Tibial nerve (tissue), 3 donors: ENCODE data around the gene LGALS9B.
"Not testable (repeated sequence)": the region's sequence is repeated elsewhere in the genome, so short reads cannot be mapped to it uniquely, and the experiment has no call there.

Experiments used
- POLR2A ChIP-seq, 2 donors: fragments of 450-650 bp; IDR thresholded peaks; one replicate each; pipeline ENCODE4 v1.6.1; 2017; ENCODE audit warnings: antibody characterized with exemption in 2 of 2, mild to moderate bottlenecking in 2 of 2, moderate library complexity in 2 of 2
- TF ChIP-seq, protein P1 (sequence below), 5 experiments: fragments of 200-600 bp in 3 of 5; fragments of 450-650 bp in 2 of 5; sonication (generic) in 3 of 5; IDR thresholded peaks; one replicate each; pipeline ENCODE4 v1.5.1; 2016 to 2019; ENCODE audit warnings: antibody characterized with exemption in 5 of 5, mild to moderate bottlenecking in 3 of 5, moderate library complexity in 2 of 5

DNA sequence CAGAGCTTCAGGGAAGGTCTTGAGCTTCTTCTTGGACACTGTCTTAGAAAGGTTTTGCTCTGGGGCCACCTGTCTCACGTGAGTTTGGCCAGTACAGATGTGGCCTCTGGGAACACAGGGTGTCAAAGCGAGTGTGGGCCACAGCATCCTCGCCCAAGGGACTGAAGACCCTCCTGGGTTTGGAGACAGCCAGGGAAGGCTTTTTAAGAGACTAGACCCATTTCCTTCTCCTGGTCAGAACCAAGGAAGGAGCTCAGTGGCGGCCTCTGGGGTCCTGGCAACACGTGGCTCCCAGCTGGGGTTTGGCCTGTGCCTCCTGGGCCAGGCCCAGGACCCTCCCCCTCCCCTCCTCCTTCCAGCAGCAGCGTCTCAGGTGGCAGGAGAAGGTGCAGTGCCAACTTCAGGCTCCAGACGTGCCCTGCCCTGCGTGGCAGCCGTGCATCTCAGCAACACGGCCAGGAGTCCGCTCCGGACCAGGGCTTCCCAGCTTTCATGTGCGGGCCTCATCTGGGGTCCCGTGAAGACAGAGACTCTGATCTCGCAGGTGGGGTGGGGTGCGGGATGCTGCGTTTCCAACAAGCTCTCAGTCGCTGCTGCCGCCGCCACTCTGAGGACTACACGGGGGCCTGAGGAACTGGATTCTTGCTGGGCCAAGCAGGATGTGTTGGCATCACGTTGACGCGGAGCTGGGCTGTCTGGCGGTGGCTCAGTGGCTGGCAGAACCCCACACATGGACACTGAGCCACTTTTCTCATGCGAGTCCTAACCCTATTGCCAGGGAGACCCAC is 19.6 kb downstream of the LGALS9B start:
- TF ChIP-seq, protein P1, sequence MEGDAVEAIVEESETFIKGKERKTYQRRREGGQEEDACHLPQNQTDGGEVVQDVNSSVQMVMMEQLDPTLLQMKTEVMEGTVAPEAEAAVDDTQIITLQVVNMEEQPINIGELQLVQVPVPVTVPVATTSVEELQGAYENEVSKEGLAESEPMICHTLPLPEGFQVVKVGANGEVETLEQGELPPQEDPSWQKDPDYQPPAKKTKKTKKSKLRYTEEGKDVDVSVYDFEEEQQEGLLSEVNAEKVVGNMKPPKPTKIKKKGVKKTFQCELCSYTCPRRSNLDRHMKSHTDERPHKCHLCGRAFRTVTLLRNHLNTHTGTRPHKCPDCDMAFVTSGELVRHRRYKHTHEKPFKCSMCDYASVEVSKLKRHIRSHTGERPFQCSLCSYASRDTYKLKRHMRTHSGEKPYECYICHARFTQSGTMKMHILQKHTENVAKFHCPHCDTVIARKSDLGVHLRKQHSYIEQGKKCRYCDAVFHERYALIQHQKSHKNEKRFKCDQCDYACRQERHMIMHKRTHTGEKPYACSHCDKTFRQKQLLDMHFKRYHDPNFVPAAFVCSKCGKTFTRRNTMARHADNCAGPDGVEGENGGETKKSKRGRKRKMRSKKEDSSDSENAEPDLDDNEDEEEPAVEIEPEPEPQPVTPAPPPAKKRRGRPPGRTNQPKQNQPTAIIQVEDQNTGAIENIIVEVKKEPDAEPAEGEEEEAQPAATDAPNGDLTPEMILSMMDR (IDR thresholded peaks at IDR 0.05), result not testable (repeated sequence)
- TF ChIP-seq POLR2A (IDR thresholded peaks at IDR 0.05), result not testable (repeated sequence)
